ENCODE results near the gene BRD9.

DNA sequence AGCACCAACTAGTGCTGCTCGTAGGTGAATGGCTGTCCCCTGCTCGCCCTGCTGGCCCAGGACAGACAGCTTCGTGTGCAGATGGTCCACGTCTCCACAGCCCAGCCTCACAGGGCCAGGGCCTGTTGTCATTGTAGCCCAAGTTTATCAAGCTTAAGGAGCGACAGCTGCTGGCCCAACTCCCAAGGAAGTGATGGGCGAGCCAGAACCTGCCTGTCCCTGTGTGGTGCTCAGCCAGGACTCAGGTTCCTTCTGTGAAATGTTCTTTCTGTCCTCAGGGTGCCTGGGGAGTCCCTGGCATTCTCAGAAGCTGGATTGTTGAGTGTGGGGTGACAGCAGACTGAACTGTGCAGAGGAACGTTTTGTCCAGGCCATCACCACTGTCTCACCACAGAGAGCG is 16.5 kb upstream of the BRD9 start:
- TF ChIP-seq, protein P1, sequence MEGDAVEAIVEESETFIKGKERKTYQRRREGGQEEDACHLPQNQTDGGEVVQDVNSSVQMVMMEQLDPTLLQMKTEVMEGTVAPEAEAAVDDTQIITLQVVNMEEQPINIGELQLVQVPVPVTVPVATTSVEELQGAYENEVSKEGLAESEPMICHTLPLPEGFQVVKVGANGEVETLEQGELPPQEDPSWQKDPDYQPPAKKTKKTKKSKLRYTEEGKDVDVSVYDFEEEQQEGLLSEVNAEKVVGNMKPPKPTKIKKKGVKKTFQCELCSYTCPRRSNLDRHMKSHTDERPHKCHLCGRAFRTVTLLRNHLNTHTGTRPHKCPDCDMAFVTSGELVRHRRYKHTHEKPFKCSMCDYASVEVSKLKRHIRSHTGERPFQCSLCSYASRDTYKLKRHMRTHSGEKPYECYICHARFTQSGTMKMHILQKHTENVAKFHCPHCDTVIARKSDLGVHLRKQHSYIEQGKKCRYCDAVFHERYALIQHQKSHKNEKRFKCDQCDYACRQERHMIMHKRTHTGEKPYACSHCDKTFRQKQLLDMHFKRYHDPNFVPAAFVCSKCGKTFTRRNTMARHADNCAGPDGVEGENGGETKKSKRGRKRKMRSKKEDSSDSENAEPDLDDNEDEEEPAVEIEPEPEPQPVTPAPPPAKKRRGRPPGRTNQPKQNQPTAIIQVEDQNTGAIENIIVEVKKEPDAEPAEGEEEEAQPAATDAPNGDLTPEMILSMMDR (IDR thresholded peaks at IDR 0.05; ENCODE audit: extremely low read depth in 1 of 2, insufficient read depth in 1 of 2, low read depth in 1 of 2, low read length in 2 of 2): no peak
- TF ChIP-seq POLR2A (IDR thresholded peaks at IDR 0.05; ENCODE audit: low read depth, low read length) (no peak), GATA2 (IDR thresholded peaks at IDR 0.05; ENCODE audit: insufficient read depth, insufficient read length, low read depth, low read length) (no peak)
- TF ChIP-seq, protein P2, sequence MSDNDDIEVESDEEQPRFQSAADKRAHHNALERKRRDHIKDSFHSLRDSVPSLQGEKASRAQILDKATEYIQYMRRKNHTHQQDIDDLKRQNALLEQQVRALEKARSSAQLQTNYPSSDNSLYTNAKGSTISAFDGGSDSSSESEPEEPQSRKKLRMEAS (IDR thresholded peaks at IDR 0.05; ENCODE audit: insufficient read depth, insufficient read length): no peak

Data from endothelial cell of umbilical vein (primary cell).